ENCODE data around the gene DGKB.

DNA sequence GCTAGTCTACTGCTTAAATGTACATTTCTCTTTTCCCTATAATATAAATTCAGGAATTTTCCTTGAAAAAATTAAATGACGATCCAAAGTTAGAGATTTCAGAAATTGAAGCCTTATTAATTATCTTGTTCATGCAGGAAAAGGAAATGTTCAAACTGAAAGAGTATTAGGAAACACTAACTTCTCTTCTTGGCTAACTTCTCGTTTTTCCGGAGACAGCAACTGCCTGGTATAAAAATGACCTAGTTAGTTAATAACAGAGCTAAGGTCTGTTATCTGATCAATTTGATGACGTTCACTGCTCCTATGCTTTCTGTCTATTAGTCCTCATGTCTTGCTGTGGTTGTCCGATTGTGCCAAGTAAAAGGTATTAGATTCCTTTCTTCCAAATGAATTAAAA is 212.5 kb downstream of the DGKB start:
- TF ChIP-seq, protein P1, sequence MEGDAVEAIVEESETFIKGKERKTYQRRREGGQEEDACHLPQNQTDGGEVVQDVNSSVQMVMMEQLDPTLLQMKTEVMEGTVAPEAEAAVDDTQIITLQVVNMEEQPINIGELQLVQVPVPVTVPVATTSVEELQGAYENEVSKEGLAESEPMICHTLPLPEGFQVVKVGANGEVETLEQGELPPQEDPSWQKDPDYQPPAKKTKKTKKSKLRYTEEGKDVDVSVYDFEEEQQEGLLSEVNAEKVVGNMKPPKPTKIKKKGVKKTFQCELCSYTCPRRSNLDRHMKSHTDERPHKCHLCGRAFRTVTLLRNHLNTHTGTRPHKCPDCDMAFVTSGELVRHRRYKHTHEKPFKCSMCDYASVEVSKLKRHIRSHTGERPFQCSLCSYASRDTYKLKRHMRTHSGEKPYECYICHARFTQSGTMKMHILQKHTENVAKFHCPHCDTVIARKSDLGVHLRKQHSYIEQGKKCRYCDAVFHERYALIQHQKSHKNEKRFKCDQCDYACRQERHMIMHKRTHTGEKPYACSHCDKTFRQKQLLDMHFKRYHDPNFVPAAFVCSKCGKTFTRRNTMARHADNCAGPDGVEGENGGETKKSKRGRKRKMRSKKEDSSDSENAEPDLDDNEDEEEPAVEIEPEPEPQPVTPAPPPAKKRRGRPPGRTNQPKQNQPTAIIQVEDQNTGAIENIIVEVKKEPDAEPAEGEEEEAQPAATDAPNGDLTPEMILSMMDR (IDR thresholded peaks at IDR 0.05): no peak
- TF ChIP-seq POLR2AphosphoS5 (IDR thresholded peaks at IDR 0.05; ENCODE audit: low read depth, low read length): no peak
- TF ChIP-seq, protein P2, sequence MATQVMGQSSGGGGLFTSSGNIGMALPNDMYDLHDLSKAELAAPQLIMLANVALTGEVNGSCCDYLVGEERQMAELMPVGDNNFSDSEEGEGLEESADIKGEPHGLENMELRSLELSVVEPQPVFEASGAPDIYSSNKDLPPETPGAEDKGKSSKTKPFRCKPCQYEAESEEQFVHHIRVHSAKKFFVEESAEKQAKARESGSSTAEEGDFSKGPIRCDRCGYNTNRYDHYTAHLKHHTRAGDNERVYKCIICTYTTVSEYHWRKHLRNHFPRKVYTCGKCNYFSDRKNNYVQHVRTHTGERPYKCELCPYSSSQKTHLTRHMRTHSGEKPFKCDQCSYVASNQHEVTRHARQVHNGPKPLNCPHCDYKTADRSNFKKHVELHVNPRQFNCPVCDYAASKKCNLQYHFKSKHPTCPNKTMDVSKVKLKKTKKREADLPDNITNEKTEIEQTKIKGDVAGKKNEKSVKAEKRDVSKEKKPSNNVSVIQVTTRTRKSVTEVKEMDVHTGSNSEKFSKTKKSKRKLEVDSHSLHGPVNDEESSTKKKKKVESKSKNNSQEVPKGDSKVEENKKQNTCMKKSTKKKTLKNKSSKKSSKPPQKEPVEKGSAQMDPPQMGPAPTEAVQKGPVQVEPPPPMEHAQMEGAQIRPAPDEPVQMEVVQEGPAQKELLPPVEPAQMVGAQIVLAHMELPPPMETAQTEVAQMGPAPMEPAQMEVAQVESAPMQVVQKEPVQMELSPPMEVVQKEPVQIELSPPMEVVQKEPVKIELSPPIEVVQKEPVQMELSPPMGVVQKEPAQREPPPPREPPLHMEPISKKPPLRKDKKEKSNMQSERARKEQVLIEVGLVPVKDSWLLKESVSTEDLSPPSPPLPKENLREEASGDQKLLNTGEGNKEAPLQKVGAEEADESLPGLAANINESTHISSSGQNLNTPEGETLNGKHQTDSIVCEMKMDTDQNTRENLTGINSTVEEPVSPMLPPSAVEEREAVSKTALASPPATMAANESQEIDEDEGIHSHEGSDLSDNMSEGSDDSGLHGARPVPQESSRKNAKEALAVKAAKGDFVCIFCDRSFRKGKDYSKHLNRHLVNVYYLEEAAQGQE (IDR thresholded peaks at IDR 0.05; ENCODE audit: insufficient read depth in 1 of 2, low read depth in 2 of 2, low read length in 1 of 2): no peak
- TF ChIP-seq SIN3A (IDR thresholded peaks at IDR 0.05; ENCODE audit: borderline replicate concordance, insufficient read depth, low read depth, low read length): no peak
